Esophagus squamous epithelium (tissue), 5 donors: Measurements from ENCODE around the gene BASP1. TPM values are rescaled to one million over a fixed set of nuclear protein-coding genes. Genes with fewer than 3 reads are reported as not detected.

ENCODE experiments used
- DNase-seq: peaks from one replicate; lab custom pipeline; 2025; lab: John Stamatoyannopoulos, UW
- H3K27ac ChIP-seq, 4 donors: fragments of 200-600 bp; sonication (generic); one replicate each; pipeline ENCODE4 v1.5.1; 2016 to 2019; ENCODE audit warnings: mild to moderate bottlenecking in 1 of 4
- H3K27me3 ChIP-seq, 4 donors: fragments of 200-600 bp; sonication (generic); 1 replicate in 3 of 4; 2 replicates in 1 of 4; pipeline versions ENCODE4 v1.5.1 to v1.6.0; 2017 to 2021; ENCODE audit warnings: antibody characterized with exemption in 1 of 4
- H3K36me3 ChIP-seq, 3 donors: fragments of 200-600 bp; sonication (generic); one replicate each; pipeline ENCODE4 v1.5.1; 2016 to 2019
- H3K4me1 ChIP-seq, 3 donors: fragments of 200-600 bp; sonication (generic); one replicate each; pipeline ENCODE4 v1.5.1; 2017 to 2019
- H3K4me3 ChIP-seq, 4 donors: fragments of 200-600 bp; sonication (generic); 1 replicate in 3 of 4; 2 replicates in 1 of 4; pipeline ENCODE4 v1.5.1; 2016 to 2019; ENCODE audit warnings: mild to moderate bottlenecking in 2 of 4, moderate library complexity in 1 of 4
- H3K9me3 ChIP-seq, 3 donors: fragments of 200-600 bp; sonication (generic); one replicate each; pipeline ENCODE4 v1.5.1; 2016 to 2019
- CTCF ChIP-seq, 6 experiments: fragments of 450-650 bp in 4 of 6; fragments of 200-600 bp in 2 of 6; sonication (generic) in 2 of 6; IDR thresholded peaks; one replicate each; pipeline ENCODE4 v1.5.1; 2016 to 2019; ENCODE audit warnings: antibody characterized with exemption in 6 of 6, mild to moderate bottlenecking in 4 of 6, moderate library complexity in 4 of 6
- POLR2A ChIP-seq, 4 donors: fragments of 450-650 bp; IDR thresholded peaks; one replicate each; pipeline ENCODE4 v1.6.1; 2017; ENCODE audit warnings: antibody characterized with exemption in 4 of 4, mild to moderate bottlenecking in 4 of 4, moderate library complexity in 3 of 4
- WGBS, 2 donors: methylation state at CpG; one replicate each; pipeline ENCODE4 v1.1.5; 2018; 5-methylcytosine and 5-hydroxymethylcytosine counted together
- intact Hi-C: fragments of 100-400 bp; cut with DNase I; formaldehyde crosslinking; loops from one replicate; pipeline ENCODE4 v1.15.0; 2022
- total RNA-seq, 4 donors: library from RNA; depleted of rRNA; stranded (reverse); fragments of >200 nt; gene quantifications; one replicate each; pipeline ENCODE4 v1.1.0, GENCODE V29; 2016
- donor health status: DM: yes; HTN: yes; CAD: no.

The BASP1 gene
- total RNA-seq, 4 donors from 2014 or later = 5.2 to 16.7 (median 13.6) TPM

- no peak for DNase-seq
- intact Hi-C loops = no loop called here
- TF ChIP-seq CTCF (IDR thresholded peaks at IDR 0.05) (no peak), POLR2A (IDR thresholded peaks at IDR 0.05) (no peak)
- no peaks in the 10 kb centered on the region for H3K4me1 ChIP-seq
- no peak overlapping the region for H3K27ac ChIP-seq
- H3K9me3 ChIP-seq = no peaks in the 10 kb centered on the region
- no peak overlapping the region for H3K4me3 ChIP-seq
- 88 to 90% methylated on average over 5 of the region's 5 CpGs for whole genome bisulfite sequencing, 2 donors
- H3K27me3 ChIP-seq = no peaks in the 10 kb centered on the region
- no peaks in the 10 kb centered on the region for H3K36me3 ChIP-seq
Observed at GRCh38 chr5:17235731-17236330, 18.4 kb downstream of the BASP1 start.

- no peak for TF ChIP-seq POLR2A (IDR thresholded peaks at IDR 0.05)
- TF ChIP-seq CTCF (IDR thresholded peaks at IDR 0.05) = no peak
- no peak overlapping the region for H3K27ac ChIP-seq
- no peaks in the 10 kb centered on the region for H3K36me3 ChIP-seq
- no peak overlapping the region for H3K4me3 ChIP-seq
- 48 to 52% methylated on average over 6 of the region's 6 CpGs for WGBS, 2 donors
- no peaks in the 10 kb centered on the region for H3K9me3 ChIP-seq
- H3K4me1 ChIP-seq = no peaks in the 10 kb centered on the region
- no peak for DNase-seq
- intact Hi-C loops = no loop called here
- H3K27me3 ChIP-seq = no peaks in the 10 kb centered on the region
Observed at GRCh38 chr5:17238521-17239041, 21.1 kb downstream of the BASP1 start.

- intact Hi-C loops = no loop called here
- 93 to 95% methylated on average over 6 of the region's 6 CpGs for WGBS, 2 donors
- TF ChIP-seq POLR2A (IDR thresholded peaks at IDR 0.05) (no peak), CTCF (IDR thresholded peaks at IDR 0.05) (no peak)
- Histone ChIP-seq H3K27ac (no peak overlapping the region), H3K27me3 (no peaks in the 10 kb centered on the region), H3K36me3 (no peaks in the 10 kb centered on the region), H3K9me3 (no peaks in the 10 kb centered on the region), H3K4me1 (no peaks in the 10 kb centered on the region), H3K4me3 (no peak overlapping the region)
- DNase-seq = no peak
Observed at GRCh38 chr5:17239953-17240352, 22.5 kb downstream of the BASP1 start.

GRCh38 chr5:17240487-17240886 lies 23.1 kb downstream of the BASP1 start:
- no peaks in the 10 kb centered on the region for H3K36me3 ChIP-seq
- no peak overlapping the region for H3K4me3 ChIP-seq
- H3K27me3 ChIP-seq = no peaks in the 10 kb centered on the region
- TF ChIP-seq POLR2A (IDR thresholded peaks at IDR 0.05) = no peak
- H3K27ac ChIP-seq = no peak overlapping the region
- intact Hi-C loops = no loop called here
- H3K9me3 ChIP-seq = no peaks in the 10 kb centered on the region
- no peak for DNase-seq
- WGBS, 2 donors = 100% methylated on average over 1 of the region's 1 CpG
- no peaks in the 10 kb centered on the region for H3K4me1 ChIP-seq

- TF ChIP-seq CTCF (IDR thresholded peaks at IDR 0.05) = no peak
- no peak for TF ChIP-seq POLR2A (IDR thresholded peaks at IDR 0.05)
- H3K9me3 ChIP-seq = no peaks in the 10 kb centered on the region
- intact Hi-C loops = no loop called here
- no peak overlapping the region for H3K27ac ChIP-seq
- no peaks in the 10 kb centered on the region for H3K27me3 ChIP-seq
- H3K4me1 ChIP-seq = no peaks in the 10 kb centered on the region
- H3K4me3 ChIP-seq = no peak overlapping the region
- DNase-seq = no peak
- no peaks in the 10 kb centered on the region for H3K36me3 ChIP-seq
- 71 to 85% methylated on average over 7 of the region's 7 CpGs for WGBS, 2 donors
Observed at GRCh38 chr5:17241635-17242034, 24.2 kb downstream of the BASP1 start.
